ENCODE results near the gene ELF2. TPM values are rescaled to one million over a fixed set of nuclear protein-coding genes. Genes with fewer than 3 reads are reported as not detected.
A peak's percentile ranks its signal among the peaks of the same experiment; 100 is the strongest.

ELF2 gene
- total RNA-seq, 1 experiment from 2014 or later = 44.6 TPM

DNA sequence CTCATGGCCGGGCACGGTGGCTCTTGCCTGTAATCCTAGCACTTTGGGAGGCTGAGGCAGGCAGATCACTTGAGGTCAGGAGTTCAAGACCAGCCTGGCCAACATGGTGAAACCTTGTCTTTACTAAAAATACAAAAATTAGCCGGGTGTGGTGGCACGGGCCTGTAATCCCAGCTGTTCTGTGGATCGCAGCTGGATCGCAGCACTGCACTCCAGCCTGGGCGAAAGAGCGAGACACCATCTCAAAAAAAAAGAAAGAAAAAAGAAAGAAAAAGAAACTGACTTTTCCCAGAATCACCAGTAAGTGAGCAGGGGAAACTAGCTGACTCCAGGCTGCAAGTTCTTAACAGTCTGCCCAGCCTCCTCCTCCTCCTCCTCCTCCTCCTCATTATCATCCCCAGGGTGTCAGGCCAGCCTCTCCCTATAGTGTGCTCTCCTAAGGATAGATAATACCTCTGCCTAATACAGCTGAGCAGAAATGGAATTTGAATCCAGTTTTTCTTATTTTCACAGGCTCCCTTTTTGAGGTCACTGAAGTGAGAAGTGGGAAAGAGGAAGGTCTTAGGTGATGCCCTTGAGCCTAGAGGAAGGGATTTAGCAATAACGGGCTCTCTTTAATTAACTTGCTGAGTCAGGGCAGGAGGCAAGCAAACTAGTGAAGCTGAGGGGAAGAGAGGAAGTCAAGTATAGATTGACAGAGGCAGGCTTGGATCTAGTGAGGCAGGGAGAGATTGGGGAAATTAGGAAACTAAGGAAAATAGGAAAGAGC, 11.8 kb upstream of the ELF2 start:
- Mint-ChIP-seq H3K27me3 (ENCODE audit: low read depth) (no peaks in the 10 kb centered on the region), H3K4me3 (no peak overlapping the region), H3K4me1 (peaks cover 7% of the 10 kb centered on the region), H3K9me3 (peaks cover 6% of the 10 kb centered on the region; the same call in 1 of the 2 replicates), H3K36me3 (no peaks in the 10 kb centered on the region), H3K27ac (peak overlapping the region; percentile 44; the same call in 1 of the 2 replicates)
- POLR2A ChIA-PET = interaction anchor here (1.2 to 2.2 kb wide), 2 partner anchors 11 kb away, joined by 5 to 22 read pairs; no protein-coding TSS in a partner anchor
- CTCF ChIA-PET = interaction anchor here (0.5 to 1.5 kb wide), 4 partner anchors 10 to 164 kb away, joined by 3 to 6 read pairs (median 4); no protein-coding TSS in a partner anchor
- ATAC-seq = peak; percentile 87
- no peak for DNase-seq (ENCODE audit: low spot score)
- TF ChIP-seq, protein P1, sequence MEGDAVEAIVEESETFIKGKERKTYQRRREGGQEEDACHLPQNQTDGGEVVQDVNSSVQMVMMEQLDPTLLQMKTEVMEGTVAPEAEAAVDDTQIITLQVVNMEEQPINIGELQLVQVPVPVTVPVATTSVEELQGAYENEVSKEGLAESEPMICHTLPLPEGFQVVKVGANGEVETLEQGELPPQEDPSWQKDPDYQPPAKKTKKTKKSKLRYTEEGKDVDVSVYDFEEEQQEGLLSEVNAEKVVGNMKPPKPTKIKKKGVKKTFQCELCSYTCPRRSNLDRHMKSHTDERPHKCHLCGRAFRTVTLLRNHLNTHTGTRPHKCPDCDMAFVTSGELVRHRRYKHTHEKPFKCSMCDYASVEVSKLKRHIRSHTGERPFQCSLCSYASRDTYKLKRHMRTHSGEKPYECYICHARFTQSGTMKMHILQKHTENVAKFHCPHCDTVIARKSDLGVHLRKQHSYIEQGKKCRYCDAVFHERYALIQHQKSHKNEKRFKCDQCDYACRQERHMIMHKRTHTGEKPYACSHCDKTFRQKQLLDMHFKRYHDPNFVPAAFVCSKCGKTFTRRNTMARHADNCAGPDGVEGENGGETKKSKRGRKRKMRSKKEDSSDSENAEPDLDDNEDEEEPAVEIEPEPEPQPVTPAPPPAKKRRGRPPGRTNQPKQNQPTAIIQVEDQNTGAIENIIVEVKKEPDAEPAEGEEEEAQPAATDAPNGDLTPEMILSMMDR (IDR thresholded peaks at IDR 0.05) = no peak
- TF ChIP-seq, protein P2, sequence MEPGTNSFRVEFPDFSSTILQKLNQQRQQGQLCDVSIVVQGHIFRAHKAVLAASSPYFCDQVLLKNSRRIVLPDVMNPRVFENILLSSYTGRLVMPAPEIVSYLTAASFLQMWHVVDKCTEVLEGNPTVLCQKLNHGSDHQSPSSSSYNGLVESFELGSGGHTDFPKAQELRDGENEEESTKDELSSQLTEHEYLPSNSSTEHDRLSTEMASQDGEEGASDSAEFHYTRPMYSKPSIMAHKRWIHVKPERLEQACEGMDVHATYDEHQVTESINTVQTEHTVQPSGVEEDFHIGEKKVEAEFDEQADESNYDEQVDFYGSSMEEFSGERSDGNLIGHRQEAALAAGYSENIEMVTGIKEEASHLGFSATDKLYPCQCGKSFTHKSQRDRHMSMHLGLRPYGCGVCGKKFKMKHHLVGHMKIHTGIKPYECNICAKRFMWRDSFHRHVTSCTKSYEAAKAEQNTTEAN (CRISPR knock-in tag; IDR thresholded peaks at IDR 0.05) = no peak
- TF ChIP-seq ZNF263 (CRISPR knock-in tag; IDR thresholded peaks at IDR 0.05; ENCODE audit: low read depth) = peak; percentile 66; the same call in 1 of the 2 replicates
- TF ChIP-seq NFE2L1 (CRISPR knock-in tag; IDR thresholded peaks at IDR 0.05) = peak; percentile 90
- no peak for TF ChIP-seq FOXP1 (CRISPR knock-in tag; IDR thresholded peaks at IDR 0.05; ENCODE audit: borderline replicate concordance)
- TF ChIP-seq NR3C1 (CRISPR knock-in tag; conservative IDR thresholded peaks at IDR 0.05; ENCODE audit: low read depth) = no peak
- TF ChIP-seq GABPB1 (CRISPR knock-in tag; IDR thresholded peaks at IDR 0.05) = no peak
- TF ChIP-seq, protein P3, sequence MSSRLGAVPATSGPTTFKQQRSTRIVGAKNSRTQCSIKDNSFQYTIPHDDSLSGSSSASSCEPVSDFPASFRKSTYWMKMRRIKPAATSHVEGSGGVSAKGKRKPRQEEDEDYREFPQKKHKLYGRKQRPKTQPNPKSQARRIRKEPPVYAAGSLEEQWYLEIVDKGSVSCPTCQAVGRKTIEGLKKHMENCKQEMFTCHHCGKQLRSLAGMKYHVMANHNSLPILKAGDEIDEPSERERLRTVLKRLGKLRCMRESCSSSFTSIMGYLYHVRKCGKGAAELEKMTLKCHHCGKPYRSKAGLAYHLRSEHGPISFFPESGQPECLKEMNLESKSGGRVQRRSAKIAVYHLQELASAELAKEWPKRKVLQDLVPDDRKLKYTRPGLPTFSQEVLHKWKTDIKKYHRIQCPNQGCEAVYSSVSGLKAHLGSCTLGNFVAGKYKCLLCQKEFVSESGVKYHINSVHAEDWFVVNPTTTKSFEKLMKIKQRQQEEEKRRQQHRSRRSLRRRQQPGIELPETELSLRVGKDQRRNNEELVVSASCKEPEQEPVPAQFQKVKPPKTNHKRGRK (CRISPR knock-in tag; IDR thresholded peaks at IDR 0.05; ENCODE audit: borderline replicate concordance) = no peak
- TF ChIP-seq, protein P4, sequence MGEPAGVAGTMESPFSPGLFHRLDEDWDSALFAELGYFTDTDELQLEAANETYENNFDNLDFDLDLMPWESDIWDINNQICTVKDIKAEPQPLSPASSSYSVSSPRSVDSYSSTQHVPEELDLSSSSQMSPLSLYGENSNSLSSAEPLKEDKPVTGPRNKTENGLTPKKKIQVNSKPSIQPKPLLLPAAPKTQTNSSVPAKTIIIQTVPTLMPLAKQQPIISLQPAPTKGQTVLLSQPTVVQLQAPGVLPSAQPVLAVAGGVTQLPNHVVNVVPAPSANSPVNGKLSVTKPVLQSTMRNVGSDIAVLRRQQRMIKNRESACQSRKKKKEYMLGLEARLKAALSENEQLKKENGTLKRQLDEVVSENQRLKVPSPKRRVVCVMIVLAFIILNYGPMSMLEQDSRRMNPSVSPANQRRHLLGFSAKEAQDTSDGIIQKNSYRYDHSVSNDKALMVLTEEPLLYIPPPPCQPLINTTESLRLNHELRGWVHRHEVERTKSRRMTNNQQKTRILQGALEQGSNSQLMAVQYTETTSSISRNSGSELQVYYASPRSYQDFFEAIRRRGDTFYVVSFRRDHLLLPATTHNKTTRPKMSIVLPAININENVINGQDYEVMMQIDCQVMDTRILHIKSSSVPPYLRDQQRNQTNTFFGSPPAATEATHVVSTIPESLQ (CRISPR knock-in tag; IDR thresholded peaks at IDR 0.05) = no peak
- no peak for TF ChIP-seq CREM (CRISPR knock-in tag; IDR thresholded peaks at IDR 0.05)

DNA sequence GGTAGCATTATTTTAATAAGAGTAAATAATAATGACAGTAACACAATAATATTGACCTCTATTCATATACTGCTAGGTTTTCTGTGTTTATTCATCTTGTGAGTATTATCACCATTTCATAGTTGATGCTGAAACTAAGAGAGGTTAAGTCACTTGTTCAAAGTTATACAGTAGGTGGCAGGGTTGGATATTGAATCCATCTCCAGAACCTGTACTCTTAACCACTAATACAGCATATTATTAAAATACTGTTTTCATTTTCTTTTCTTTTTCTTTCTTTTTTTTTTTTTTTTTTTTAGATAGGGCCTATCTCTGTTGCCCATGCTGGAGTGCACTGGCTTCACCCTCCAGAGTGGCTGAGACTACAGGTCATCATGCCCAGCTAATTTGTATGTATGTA, 7.1 kb upstream of the ELF2 start:
- Mint-ChIP-seq H3K4me1 (peaks cover 14% of the 10 kb centered on the region), H3K9me3 (no peaks in the 10 kb centered on the region), H3K27ac (no peak overlapping the region), H3K27me3 (ENCODE audit: low read depth) (no peaks in the 10 kb centered on the region), H3K36me3 (no peaks in the 10 kb centered on the region), H3K4me3 (no peak overlapping the region)
- no peak for ATAC-seq
- TF ChIP-seq, protein P5, sequence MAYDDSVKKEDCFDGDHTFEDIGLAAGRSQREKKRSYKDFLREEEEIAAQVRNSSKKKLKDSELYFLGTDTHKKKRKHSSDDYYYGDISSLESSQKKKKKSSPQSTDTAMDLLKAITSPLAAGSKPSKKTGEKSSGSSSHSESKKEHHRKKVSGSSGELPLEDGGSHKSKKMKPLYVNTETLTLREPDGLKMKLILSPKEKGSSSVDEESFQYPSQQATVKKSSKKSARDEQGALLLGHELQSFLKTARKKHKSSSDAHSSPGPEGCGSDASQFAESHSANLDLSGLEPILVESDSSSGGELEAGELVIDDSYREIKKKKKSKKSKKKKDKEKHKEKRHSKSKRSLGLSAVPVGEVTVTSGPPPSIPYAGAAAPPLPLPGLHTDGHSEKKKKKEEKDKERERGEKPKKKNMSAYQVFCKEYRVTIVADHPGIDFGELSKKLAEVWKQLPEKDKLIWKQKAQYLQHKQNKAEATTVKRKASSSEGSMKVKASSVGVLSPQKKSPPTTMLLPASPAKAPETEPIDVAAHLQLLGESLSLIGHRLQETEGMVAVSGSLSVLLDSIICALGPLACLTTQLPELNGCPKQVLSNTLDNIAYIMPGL (CRISPR knock-in tag; IDR thresholded peaks at IDR 0.05) = no peak
- TF ChIP-seq ZNF317 (CRISPR knock-in tag; IDR thresholded peaks at IDR 0.05; ENCODE audit: borderline replicate concordance, low read depth) (no peak), SMAD3 (CRISPR knock-in tag; IDR thresholded peaks at IDR 0.05; ENCODE audit: borderline replicate concordance) (no peak), ZNF138 (CRISPR knock-in tag; conservative IDR thresholded peaks at IDR 0.05) (no peak)
- TF ChIP-seq, protein P6, sequence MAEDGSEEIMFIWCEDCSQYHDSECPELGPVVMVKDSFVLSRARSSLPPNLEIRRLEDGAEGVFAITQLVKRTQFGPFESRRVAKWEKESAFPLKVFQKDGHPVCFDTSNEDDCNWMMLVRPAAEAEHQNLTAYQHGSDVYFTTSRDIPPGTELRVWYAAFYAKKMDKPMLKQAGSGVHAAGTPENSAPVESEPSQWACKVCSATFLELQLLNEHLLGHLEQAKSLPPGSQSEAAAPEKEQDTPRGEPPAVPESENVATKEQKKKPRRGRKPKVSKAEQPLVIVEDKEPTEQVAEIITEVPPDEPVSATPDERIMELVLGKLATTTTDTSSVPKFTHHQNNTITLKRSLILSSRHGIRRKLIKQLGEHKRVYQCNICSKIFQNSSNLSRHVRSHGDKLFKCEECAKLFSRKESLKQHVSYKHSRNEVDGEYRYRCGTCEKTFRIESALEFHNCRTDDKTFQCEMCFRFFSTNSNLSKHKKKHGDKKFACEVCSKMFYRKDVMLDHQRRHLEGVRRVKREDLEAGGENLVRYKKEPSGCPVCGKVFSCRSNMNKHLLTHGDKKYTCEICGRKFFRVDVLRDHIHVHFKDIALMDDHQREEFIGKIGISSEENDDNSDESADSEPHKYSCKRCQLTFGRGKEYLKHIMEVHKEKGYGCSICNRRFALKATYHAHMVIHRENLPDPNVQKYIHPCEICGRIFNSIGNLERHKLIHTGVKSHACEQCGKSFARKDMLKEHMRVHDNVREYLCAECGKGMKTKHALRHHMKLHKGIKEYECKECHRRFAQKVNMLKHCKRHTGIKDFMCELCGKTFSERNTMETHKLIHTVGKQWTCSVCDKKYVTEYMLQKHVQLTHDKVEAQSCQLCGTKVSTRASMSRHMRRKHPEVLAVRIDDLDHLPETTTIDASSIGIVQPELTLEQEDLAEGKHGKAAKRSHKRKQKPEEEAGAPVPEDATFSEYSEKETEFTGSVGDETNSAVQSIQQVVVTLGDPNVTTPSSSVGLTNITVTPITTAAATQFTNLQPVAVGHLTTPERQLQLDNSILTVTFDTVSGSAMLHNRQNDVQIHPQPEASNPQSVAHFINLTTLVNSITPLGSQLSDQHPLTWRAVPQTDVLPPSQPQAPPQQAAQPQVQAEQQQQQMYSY (CRISPR knock-in tag; IDR thresholded peaks at IDR 0.05) = no peak
- TF ChIP-seq, protein P7, sequence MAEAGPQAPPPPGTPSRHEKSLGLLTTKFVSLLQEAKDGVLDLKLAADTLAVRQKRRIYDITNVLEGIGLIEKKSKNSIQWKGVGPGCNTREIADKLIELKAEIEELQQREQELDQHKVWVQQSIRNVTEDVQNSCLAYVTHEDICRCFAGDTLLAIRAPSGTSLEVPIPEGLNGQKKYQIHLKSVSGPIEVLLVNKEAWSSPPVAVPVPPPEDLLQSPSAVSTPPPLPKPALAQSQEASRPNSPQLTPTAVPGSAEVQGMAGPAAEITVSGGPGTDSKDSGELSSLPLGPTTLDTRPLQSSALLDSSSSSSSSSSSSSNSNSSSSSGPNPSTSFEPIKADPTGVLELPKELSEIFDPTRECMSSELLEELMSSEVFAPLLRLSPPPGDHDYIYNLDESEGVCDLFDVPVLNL (CRISPR knock-in tag; IDR thresholded peaks at IDR 0.05; ENCODE audit: borderline replicate concordance, low read depth) = no peak
- ChIA-PET POLR2A (no interaction called here), CTCF (interaction anchor here (1.5 to 1.9 kb wide), 2 partner anchors 84 to 112 kb away, joined by 3 to 6 read pairs; no protein-coding TSS in a partner anchor)
- DNase-seq (ENCODE audit: low spot score) = no peak

Measured in WTC11 (cell line).